HG03558 (cell line): ENCODE data around the gene TVP23A.
"Not testable (repeated sequence)": the region's sequence is repeated elsewhere in the genome, so short reads cannot be mapped to it uniquely, and the experiment has no call there.

Source experiments
- ATAC-seq: cut with Tn5 transposase; IDR thresholded peaks from one replicate; pipeline ENCODE4 v1.9.1; 2021; ENCODE audit warnings: moderate number of reproducible peaks; ENCODE audit not compliant: unreplicated experiment; ENCODE audit errors: extremely low read depth

Gene TVP23A

DNA sequence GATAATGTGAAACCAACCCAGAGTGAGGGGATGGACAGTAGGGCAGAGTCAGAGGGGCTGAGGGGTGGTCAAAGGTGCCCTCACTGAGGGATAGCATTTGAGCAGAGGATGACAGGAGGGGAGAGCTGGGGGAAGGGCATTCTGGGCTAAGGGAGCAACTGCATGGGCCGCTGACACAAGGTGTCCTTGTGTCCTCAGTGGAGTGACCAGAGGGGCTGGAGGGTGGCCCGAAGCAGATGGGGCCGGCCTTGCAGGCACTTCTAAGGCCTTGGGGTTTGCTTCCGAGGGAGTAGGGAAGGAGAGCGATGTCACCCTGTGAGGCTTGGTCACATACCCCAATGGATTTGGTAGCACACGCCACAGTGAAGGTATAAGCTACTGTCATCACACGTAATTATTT lies 64.9 kb downstream of the TVP23A start:
- ATAC-seq: no peak

DNA sequence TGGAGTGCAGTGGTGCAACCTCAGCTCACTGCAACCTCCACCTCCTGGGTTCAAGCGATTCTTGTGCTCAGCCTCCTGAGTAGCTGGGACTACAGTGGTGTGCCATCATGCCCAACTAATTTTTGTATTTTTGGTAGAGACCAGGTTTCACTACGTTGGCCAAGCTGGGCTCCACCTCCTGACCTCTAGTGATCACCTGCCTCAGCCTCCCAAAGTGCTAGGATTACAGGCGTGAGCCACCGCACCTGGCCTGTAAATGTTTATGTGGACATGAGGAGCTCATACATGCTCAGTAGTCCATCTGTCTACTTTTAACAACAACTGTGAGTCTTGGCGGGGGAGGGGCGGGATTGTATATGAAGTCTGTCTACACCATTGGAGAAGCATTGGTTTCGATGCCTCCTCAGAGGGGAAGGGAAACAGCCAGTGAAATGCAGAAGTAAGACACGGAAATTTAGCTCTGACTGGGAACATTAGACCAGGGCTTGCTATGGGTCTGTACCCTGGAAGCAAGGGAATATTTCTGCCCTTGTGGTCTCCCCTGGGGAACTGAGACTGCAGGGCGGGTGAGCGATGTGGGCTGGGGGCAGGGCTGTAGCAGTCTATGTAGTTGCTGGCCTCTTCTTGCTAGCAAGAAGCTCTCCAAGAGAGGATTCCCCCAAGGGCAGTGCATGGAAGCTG lies 65.6 kb downstream of the TVP23A start:
- no peak for ATAC-seq

DNA sequence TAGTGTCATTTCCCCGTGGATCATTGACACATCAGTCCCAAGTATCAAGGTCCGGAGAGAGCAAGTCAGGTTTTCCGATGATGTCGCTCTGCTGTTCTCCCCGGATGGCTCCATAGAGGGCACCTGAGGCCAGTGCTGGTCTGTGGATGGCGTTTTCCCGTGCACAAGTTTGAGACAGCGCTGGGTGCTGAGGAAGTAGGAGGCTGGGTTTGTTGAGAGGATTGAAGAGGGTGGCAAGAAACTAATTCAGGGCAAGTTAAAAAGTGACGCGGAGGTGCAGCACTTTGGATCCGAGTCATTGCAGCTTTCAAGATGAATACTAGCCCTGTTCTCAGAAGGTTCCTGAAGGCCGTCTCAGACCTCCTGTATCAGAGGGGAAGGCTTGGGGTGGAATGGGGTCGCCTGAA lies 67.3 kb downstream of the TVP23A start:
- no peak for ATAC-seq

DNA sequence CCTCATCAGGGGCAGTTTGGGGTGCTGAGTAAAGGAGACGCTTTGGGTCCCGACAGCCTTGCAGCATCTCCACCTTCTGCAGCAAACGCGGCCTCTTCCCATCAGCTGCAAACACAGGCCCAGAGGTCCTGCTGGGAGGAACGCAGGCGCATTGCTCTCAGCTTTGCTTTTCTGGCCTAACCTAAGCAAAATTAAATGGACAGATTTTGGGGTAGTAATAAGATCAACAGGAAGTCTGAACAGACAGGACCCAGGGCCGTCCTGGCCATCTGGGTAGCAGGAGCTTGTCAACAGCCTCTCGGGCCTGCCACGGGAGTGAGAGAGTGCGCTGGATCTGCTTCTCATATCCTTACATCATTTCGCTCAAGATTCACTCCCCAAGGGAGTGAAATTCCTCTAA lies 67.8 kb downstream of the TVP23A start:
- no peak for ATAC-seq

DNA sequence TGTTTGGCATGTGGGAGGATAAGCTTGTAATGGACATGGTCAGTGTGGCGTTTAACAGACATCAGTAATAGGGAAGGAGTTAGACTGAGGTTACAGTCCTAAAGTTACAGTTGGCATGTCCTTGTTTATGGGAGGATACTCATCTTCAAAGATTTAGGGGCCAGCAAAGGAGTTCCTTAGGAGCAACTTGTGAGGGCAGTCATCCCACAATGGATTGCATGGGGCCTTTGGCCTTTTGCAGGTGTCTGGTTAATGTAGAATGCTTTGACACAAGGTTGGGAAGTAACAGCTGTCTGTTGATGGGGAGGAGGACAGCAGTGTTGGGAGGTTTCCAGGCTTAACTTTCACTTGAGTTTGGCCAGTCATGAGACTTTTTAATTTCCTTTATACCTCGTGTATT lies 72.8 kb downstream of the TVP23A start:
- no peak for ATAC-seq

DNA sequence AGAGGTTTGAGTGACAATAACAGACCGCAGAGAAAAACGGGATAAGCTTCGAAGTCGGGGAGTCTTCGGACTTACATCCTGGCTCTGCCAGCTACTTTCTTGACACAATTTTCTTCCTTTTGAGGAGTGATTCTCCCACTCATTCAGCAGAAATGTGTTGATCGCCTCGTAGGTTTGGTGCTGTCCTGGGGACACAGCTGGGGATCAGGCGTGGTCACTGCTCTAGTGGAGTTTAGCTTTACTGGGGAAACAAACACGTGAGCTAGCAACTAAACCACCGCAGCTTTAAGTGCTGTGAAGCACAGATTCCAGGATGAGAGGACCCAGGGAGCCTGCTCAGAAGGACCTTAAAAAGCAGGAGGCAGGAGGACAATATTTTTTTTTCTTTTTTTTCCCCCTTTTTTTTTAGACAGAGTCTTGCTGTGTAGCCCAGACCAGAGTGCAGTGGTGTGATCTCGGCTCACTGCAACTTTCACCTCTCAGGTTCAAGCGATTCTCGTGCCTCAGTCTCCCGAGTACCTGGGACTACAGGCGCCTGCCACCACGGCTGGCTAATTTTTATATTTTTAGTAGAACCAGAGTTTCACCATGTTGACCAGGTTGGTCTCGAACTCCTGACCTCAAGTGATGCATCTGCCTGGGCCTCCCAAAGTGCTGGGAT lies 74.1 kb downstream of the TVP23A start:
- no peak for ATAC-seq

DNA sequence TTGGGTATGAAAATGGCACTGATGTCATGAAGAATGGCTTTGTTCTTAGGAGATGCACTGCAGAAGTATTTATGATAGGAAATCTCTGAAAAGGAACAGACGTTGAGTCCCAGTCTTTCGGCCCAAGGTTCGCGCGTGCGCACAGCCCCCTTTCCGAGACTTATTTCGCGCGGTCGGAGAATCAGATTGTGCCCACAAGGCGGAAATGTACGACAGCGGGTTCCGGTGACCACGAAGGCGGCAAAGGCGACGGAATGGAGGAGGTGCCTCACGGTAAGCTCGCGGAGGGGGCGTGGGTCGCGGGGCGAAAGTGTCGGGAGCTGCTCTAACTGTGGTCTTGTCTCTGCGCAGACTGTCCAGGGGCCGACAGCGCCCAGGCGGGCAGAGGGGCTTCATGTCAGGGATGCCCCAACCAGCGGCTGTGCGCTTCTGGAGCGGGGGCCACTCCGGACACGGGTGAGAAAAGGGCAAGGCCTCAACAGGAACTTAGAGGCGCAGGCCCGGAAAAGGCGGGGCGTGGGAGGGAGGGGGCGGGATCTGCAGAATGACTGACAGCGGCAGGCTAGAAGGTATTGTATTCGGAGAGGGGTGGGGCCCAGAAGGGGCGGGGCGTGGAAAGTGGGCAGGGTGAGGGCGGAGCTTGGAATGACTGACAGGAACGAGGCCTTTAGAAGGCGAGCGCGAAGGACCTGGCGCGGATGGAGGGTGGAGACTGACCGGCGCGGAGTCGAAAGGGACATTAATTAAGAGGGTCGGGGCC lies 74.8 kb downstream of the TVP23A start, which contains the start of gene NUBP1:
NUBP1 (plus strand) TSS at position 233 of the 760 bp plus-strand sequence; CDS start at position 255, 22 bp downstream.
- peak; percentile 48 for ATAC-seq

DNA sequence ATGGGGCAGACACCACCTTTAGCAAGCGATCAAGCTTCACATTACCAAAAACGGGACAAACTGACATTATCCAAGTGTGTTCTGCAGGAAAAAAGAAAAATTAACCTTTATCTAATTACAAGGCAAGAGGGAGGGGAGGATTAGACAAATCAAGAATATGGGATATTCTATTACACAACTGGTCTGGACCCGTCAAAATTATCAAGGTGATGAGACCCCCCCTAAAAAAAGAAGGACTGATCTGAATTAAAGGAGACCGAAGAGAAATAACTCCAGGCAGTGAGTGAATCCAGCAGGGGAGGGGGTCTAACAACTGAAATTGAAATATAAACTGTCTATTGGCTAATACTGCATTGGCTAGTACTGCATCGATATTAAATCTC lies 75.4 kb downstream of the TVP23A start:
- ATAC-seq: no peak

DNA sequence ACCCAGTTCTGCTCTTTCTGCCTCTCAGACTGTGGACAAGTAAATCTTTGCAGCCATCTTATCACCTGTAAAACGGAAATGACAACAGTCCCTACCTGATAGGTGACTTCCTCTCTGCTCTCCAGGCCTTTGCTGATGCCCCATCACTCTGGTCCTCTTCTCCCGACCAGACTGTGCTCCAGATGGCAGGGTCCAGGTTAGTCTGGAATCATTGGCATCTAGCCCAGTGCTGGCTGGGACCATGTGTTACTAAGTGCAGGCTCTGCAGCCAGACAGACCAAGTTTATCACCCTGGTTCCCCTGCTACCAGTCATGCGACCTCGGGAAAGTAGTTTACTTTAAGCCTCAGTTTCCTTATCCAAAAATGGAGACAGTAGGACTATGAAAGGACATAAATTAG lies 76.8 kb downstream of the TVP23A start:
- ATAC-seq: no peak

DNA sequence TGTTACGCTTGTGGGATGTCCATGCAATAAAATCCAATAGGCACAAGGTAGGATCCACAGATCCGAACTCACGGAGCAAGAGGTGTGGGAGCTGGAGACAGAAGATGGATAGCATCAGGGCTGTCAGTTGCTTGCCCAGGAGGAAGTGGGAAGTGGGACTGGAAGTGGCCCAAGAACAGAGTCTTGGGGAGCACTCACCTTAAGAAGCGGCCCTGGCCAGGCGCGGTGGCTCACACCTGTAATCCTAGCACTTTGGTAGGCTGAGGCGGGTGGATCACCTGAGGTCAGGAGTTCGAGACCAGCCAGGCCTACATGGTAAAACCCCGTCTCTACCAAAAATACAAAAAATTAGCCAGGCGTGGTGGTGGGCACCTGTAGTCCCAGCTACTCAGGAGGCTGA lies 77.3 kb downstream of the TVP23A start:
- not testable (repeated sequence) for ATAC-seq

DNA sequence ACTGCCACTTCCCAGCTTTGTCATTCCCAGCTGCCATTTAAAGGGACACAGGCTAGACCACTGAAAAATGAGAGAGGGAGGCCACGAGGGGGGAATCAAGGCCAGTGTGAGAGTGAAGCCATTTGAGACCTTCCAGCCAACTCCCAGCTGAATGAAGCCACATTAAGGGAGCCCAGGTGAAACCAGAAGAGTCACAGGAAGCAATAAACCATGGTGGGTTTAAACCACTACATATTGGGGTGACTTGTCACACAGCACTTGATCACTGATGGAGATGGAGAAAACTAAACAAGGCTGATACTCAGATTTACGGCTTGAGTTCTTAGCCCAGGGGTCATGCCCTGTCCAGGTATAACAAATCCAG lies 77.8 kb downstream of the TVP23A start:
- no peak for ATAC-seq

DNA sequence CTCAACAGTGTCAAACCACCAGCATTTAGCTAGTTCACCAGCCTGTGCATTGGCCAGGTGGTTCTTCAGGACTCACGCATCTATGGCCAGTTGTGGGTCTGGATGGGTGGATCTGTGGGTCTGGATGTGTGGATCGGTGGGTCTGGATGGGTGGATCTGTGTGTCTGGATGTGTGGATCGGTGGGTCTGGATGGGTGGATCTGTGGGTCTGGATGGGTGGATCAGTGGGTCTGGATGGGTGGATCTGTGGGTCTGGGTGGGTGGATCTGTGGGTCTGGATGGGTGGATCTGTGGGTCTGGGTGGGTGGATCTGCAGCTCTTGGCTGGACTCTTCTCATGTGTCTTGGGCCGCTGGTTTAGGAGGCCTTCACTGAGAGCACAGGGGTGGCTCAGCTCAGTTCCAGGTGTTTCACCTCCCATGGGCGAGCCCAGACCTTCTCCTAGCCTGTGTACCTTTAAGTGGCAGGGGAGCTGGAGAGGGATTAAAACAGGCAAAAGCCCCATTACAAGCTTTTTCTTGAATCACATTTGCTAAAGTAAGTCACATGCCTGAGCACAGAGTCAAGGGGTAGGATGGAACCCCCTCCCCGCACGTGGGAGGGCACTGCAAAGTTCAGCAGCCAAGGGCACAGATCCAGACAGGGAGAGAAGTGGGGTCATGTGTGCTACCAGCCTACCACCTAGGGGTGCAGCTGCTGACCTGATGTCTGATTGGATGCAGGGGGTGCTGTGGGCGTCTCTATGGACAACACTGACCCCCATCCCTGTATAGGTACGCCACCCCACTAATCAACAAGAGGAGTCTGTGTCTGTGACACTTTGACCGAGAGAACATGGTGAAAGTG lies 78.4 kb downstream of the TVP23A start:
- ATAC-seq: no peak

DNA sequence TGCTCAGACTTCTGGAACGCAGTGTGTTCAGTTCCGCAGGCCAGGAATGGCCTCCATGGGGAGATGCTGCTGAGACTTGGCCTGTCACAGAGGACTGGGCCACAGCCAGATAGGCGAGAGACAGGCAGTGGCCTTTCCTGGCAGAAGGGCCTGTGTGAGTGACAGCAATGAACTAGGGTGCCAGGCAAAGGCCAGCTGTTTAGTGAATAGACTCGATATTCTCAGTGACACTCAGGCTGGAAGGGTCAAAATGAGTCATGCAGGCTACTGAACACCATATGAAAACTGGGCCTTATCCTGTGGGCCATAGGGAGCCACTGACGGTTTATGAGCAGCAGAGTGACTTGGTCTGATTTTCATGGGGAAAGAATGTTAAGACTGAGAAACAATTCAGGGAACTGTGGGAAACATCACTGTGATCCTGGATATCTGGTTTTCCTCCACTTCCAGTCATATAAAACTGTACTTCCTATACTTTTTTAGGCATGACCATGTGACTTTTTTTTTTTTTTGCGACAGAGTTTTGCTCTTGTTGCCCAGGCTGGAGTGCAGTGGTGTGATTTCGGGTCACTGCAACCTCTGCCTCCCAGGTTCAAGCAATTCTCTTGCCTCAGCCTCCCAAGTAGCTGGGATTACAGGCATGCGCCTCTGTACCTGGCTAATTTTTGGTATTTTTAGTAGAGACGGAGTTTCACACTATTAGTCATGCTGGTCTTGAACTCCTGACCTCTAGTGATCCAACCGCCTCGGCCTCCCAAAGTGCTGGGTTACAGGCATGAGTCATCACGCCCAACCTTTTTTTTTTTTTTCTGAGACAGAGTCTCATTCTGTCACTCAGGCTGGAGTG lies 80.1 kb downstream of the TVP23A start:
- ATAC-seq: peak; percentile 54

DNA sequence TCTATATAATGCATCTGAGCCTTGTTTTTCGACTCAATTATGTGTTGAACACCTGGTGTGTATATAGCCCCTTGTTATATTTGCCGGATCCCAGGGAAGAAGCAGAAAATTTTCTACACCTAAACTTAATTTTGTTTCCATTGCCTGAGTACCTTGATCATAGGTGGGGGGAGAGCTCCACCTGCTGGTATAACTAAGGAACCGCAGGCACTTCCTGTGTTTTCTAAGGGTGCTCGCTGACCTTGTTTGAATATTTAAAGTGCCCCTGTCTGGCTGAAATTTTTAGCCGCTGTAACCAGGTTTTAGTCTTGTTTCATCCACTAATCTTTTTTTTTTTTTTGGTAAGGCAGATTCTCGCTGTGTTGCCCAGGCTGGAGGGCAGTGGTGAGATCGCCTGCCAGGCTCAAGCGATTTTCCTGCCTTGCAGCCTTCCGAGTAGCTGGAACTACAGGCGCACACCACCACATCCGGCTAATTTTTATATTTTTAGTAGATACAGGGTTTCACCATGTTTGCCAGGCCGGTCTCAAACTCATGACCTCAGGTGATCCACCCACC lies 81.4 kb downstream of the TVP23A start:
- no peak for ATAC-seq

DNA sequence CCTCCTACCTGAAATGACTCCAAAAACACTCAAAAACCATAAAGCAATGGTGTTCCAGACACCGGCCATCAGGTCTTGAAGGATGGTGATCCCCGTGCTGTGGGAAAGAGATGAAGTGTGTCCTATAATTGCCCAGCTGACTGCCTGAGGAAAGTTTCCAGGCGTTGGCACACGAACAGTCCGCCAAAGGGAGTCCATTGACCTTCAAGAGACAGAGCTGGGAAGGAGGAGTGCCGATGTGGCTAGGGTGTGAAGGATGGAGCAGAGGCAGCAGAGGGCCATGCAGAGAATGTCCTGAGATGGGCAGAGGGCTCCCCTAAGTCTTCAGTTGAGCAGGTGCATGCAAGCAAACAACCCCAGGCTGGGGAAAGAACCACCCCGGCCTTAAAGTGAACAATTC lies 86.8 kb downstream of the TVP23A start:
- ATAC-seq: no peak

DNA sequence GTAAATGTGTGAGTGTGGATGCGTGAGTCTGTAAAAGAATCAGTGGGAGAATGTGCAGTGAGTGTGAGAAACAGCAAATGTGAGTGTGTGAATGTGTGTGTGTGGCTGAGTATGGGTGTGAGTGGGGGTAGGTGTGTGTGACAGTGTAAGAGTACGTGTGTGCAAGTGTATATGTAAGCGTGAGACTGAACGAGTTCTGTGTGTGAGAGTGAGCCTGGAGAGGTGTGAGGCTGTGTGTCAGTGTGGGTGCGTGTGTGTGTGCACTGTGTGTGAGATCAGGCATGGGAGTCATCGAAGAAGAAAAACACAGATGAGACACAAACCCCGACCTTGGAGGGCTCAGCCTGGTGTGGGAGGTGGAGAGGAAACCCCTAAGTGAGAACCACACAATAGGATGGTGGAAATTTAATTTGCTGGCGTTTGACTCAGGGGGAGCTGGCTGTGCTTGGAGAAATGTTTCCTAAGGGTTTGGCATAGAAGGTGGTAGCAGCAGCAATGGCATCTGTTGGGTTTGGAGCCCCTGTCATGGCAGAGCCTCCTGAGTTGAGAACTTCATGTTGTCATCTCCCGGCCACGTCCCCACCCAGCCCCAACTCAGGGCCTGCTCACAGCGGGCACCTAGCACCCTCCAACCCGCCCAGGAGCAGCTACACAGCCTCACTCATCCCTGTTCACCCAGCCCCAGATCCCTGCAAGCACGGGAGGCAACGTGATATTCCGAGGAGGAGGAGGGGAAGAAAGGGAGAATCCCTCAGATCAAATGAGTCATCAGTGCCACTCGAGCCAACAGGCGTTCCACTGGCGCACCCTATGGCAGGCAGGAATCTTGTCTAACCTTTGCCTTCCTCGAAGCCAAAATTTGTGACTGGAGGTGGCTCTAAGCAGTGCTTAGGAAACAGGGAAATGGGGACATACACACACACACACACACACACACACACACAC lies 89.2 kb downstream of the TVP23A start:
- ATAC-seq: no peak

DNA sequence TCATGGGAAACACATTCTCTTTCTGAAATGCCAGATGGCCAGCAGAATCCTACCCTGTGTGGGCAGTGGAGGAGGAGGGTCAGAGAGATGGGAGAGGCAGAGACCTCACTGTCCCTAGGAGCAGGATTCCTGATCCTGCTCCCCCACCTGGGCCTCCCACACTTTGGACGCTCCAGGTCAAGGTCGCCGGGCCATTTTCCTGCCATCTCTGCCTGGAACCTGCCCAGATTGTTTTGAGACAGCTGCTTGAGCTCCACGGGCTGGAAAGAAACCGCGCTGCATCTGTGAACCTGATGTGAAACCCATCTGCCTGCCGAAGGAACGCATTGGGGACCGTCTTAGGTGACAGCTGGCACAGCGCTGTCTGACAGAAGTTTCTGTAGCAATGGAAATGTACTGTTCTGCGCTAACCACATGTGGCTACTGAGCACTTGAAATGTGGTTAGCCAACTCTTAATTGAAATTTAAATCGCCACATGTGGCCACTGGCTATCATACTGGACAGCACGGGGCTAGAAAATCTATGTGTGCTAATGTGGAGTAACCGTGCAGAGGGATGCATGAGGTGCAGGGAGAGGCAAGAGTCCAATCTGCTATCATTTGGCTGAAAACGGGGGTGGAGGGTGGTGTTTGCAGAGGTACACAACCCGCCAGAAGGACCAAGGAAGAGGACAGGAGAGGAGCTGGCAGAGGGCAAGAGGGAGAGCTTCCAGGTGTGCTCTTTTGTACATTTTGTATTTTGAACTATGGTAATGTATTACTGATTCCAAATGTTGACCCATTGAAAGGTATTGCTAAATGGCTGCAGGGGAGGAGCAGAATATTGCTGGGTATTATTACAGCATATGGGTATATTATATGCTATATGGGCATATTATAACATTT lies 90.3 kb downstream of the TVP23A start:
- no peak for ATAC-seq
